Suprapubic skin (tissue), 4 donors: Measurements from ENCODE around the gene PCNT.

Source experiments
- EP300 ChIP-seq: sonication (generic); formaldehyde crosslinking; IDR thresholded peaks from one replicate; pipeline ENCODE4 v1.6.1; 2017; ENCODE audit warnings: antibody characterized with exemption
- POLR2A ChIP-seq, 2 donors: fragments of 450-650 bp; IDR thresholded peaks; one replicate each; pipeline ENCODE4 v1.6.1; 2017; ENCODE audit warnings: antibody characterized with exemption in 2 of 2, mild to moderate bottlenecking in 2 of 2, moderate library complexity in 2 of 2
- POLR2AphosphoS5 ChIP-seq, 3 donors: sonication (generic); formaldehyde crosslinking; IDR thresholded peaks; one replicate each; pipeline ENCODE4 v1.6.1; 2017; ENCODE audit warnings: antibody characterized with exemption in 3 of 3
- TF ChIP-seq, protein P1 (sequence below), 2 donors: fragments of 200-600 bp in 1 of 2; fragments of 450-650 bp in 1 of 2; sonication (generic) in 1 of 2; IDR thresholded peaks; one replicate each; pipeline ENCODE4 v1.5.1; 2016 to 2019; ENCODE audit warnings: antibody characterized with exemption in 2 of 2, mild to moderate bottlenecking in 1 of 2, moderate library complexity in 1 of 2

- TF ChIP-seq, protein P1, sequence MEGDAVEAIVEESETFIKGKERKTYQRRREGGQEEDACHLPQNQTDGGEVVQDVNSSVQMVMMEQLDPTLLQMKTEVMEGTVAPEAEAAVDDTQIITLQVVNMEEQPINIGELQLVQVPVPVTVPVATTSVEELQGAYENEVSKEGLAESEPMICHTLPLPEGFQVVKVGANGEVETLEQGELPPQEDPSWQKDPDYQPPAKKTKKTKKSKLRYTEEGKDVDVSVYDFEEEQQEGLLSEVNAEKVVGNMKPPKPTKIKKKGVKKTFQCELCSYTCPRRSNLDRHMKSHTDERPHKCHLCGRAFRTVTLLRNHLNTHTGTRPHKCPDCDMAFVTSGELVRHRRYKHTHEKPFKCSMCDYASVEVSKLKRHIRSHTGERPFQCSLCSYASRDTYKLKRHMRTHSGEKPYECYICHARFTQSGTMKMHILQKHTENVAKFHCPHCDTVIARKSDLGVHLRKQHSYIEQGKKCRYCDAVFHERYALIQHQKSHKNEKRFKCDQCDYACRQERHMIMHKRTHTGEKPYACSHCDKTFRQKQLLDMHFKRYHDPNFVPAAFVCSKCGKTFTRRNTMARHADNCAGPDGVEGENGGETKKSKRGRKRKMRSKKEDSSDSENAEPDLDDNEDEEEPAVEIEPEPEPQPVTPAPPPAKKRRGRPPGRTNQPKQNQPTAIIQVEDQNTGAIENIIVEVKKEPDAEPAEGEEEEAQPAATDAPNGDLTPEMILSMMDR (IDR thresholded peaks at IDR 0.05), result no peak
- TF ChIP-seq POLR2AphosphoS5 (IDR thresholded peaks at IDR 0.05) (no peak), EP300 (no peak), POLR2A (IDR thresholded peaks at IDR 0.05) (no peak)
Measured at GRCh38 chr21:46452710-46453109, 128.8 kb downstream of the PCNT start.
